K562 (cell line): ENCODE measurements around the gene TEAD4. TPM values are rescaled to one million over a fixed set of nuclear protein-coding genes. Genes with fewer than 3 reads are reported as not detected.

ENCODE experiments used
- BDP1 ChIP-seq: IDR thresholded peaks from 3 replicates; pipeline ENCODE4 v1.6.1; 2011; ENCODE audit not compliant: insufficient read length, insufficient read depth
- CC2D1A ChIP-seq: fragments of 450-650 bp; IDR thresholded peaks from 2 replicates; pipeline ENCODE4 v1.6.1; 2017; ENCODE audit warnings: mild to moderate bottlenecking
- CTBP1 ChIP-seq: fragments of 450-650 bp; IDR thresholded peaks from 2 replicates; pipeline ENCODE4 v1.6.1; 2016; ENCODE audit warnings: borderline replicate concordance
- EZH2 ChIP-seq: IDR thresholded peaks from 2 replicates; pipeline ENCODE4 v1.6.1; 2012; ENCODE audit warnings: low read depth, mild to moderate bottlenecking, inconsistent platforms, low read length, borderline replicate concordance
- FOS ChIP-seq: IDR thresholded peaks from 3 replicates; pipeline ENCODE4 v1.6.1; 2011; ENCODE audit not compliant: insufficient read length; ENCODE audit errors: extremely low read depth
- HBP1 ChIP-seq: fragments of 450-650 bp; formaldehyde crosslinking; IDR thresholded peaks from 2 replicates; pipeline ENCODE4 v1.4.0; 2022; ENCODE audit warnings: missing genetic modification characterization
- HMGN3 ChIP-seq: IDR thresholded peaks from 2 replicates; pipeline ENCODE4 v1.6.1; 2011; ENCODE audit warnings: borderline replicate concordance, low read depth, mild to moderate bottlenecking, mixed read lengths, low read length; ENCODE audit not compliant: insufficient read length; ENCODE audit errors: extremely low read depth
- LARP7 ChIP-seq: fragments of 450-650 bp; IDR thresholded peaks from 2 replicates; pipeline ENCODE4 v1.6.1; 2016
- MCM2 ChIP-seq: fragments of 450-650 bp; IDR thresholded peaks from 2 replicates; pipeline ENCODE4 v1.6.1; 2017; ENCODE audit warnings: low read depth, mild to moderate bottlenecking
- MCM3 ChIP-seq: fragments of 450-650 bp; IDR thresholded peaks from 2 replicates; pipeline ENCODE4 v1.6.1; 2016
- MEF2A ChIP-seq: IDR thresholded peaks from 2 replicates; pipeline ENCODE4 v1.6.1; 2011; ENCODE audit warnings: low read depth, mild to moderate bottlenecking, low read length, moderate library complexity; ENCODE audit not compliant: control insufficient read depth
- MIER1 ChIP-seq: fragments of 450-650 bp; IDR thresholded peaks from 2 replicates; pipeline ENCODE4 v1.6.1; 2016; ENCODE audit warnings: antibody characterized with exemption, mild to moderate bottlenecking, low read depth
- MXD1 ChIP-seq: fragments of 250-450 bp; sonication (Bioruptor Pico); IDR thresholded peaks from 2 replicates; pipeline ENCODE4 v1.8.0; 2021; ENCODE audit warnings: borderline replicate concordance, mild to moderate bottlenecking, moderate library complexity; ENCODE audit not compliant: poor library complexity, severe bottlenecking
- NCOA1 ChIP-seq: fragments of 450-650 bp; IDR thresholded peaks from 2 replicates; pipeline ENCODE4 v1.6.1; 2016; ENCODE audit warnings: low read depth
- NCOR1 ChIP-seq: fragments of 450-650 bp; IDR thresholded peaks from 2 replicates; pipeline ENCODE4 v1.6.1; 2016; ENCODE audit warnings: mild to moderate bottlenecking, moderate library complexity
- NFIC ChIP-seq: fragments of 450-650 bp; IDR thresholded peaks from 2 replicates; pipeline ENCODE4 v1.6.1; 2017; ENCODE audit warnings: mild to moderate bottlenecking, inconsistent platforms
- NRF1 ChIP-seq, 2 experiments: fragments of 450-650 bp; IDR thresholded peaks in 1 of 2; conservative IDR thresholded peaks in 1 of 2; 2 replicates each; pipeline ENCODE4 v1.6.1; 2014; ENCODE audit warnings: mild to moderate bottlenecking in 2 of 2
- POLR2AphosphoS5 ChIP-seq: IDR thresholded peaks from 2 replicates; pipeline ENCODE4 v1.6.1; 2011; ENCODE audit warnings: mild to moderate bottlenecking, low read depth, low read length, moderate library complexity; ENCODE audit not compliant: control insufficient read depth, insufficient read depth
- PTTG1 ChIP-seq: fragments of 450-650 bp; IDR thresholded peaks from 2 replicates; pipeline ENCODE4 v1.6.1; 2016; ENCODE audit warnings: low read depth, mild to moderate bottlenecking, missing genetic modification characterization, missing compliant biosample characterization
- RBM17 ChIP-seq: fragments of 200-400 bp; formaldehyde crosslinking; IDR thresholded peaks from 2 replicates; pipeline ENCODE4 v1.6.1; 2017; ENCODE audit warnings: low read depth, mild to moderate bottlenecking, low read length, borderline replicate concordance
- SMAD4 ChIP-seq: fragments of 250-450 bp; sonication (Bioruptor Pico); conservative IDR thresholded peaks from 2 replicates; pipeline ENCODE4 v1.8.0; 2021; ENCODE audit warnings: inconsistent platforms, mild to moderate bottlenecking, moderate library complexity
- SMARCA4 ChIP-seq: fragments of 450-650 bp; IDR thresholded peaks from 2 replicates; pipeline ENCODE4 v1.6.1; 2016
- SMARCE1 ChIP-seq: fragments of 450-650 bp; IDR thresholded peaks from 2 replicates; pipeline ENCODE4 v1.7.1; 2016; ENCODE audit warnings: mild to moderate bottlenecking
- TBL1XR1 ChIP-seq, 2 experiments: IDR thresholded peaks; 2 replicates each; pipeline ENCODE4 v1.6.1; 2012; ENCODE audit warnings: improper control_type of control experiment in 2 of 2, low read length in 2 of 2, mild to moderate bottlenecking in 1 of 2
- TFAP4 ChIP-seq: sonication (generic); formaldehyde crosslinking; IDR thresholded peaks from 2 replicates; pipeline ENCODE4 v1.8.0; 2022; ENCODE audit warnings: missing genetic modification reagents, mild to moderate bottlenecking, moderate library complexity, borderline replicate concordance
- THAP7 ChIP-seq: fragments of 250-450 bp; sonication (Bioruptor Pico); IDR thresholded peaks from 2 replicates; pipeline ENCODE4 v1.5.0; 2021
- TRIM24 ChIP-seq, 2 experiments: fragments of 450-650 bp; IDR thresholded peaks; 2 replicates each; pipeline ENCODE4 v1.6.1; 2016
- ZFP36 ChIP-seq: fragments of 150-350 bp; IDR thresholded peaks from 2 replicates; pipeline ENCODE4 v1.6.1; 2018; ENCODE audit warnings: low read length, low read depth; ENCODE audit not compliant: partially characterized antibody
- ZNF511 ChIP-seq: sonication (generic); formaldehyde crosslinking; IDR thresholded peaks from 2 replicates; pipeline ENCODE4 v1.8.0; 2022; ENCODE audit warnings: mild to moderate bottlenecking, missing genetic modification reagents
- polyA plus RNA-seq, 8 experiments: library from polyadenylated mRNA; depleted of rRNA in 4 of 8; stranded (reverse) in 5 of 8; unstranded in 3 of 8; fragments of >200 nt; fragmentation: Nextera tagmentation in 2 of 8; fragmentation: Illumina TruSeq in 1 of 8; extraction: Ambion mirVana in 2 of 8; extraction: Trizol in 1 of 8; gene quantifications; 2 replicates each; pipeline versions ENCODE4 v1.2.1 to v1.2.3, GENCODE V29; 2011 to 2014; ENCODE audit warnings: inconsistent platforms in 1 of 8, missing spikeins in 1 of 8
- total RNA-seq, 7 experiments: library from RNA; depleted of rRNA in 6 of 7; stranded (reverse); fragments of >200 nt in 6 of 7; fragmentation: Illumina TruSeq in 2 of 7; extraction: Trizol in 2 of 7; gene quantifications; 2 replicates each; pipeline versions ENCODE4 v1.2.1 to v1.2.3, GENCODE V29; 2011 to 2021; ENCODE audit warnings: low replicate concordance in 1 of 7

Gene TEAD4
- total and polyA plus RNA-seq, 9 of the 15 experiments (the other 6 are each of a cell fraction or from before 2014, with no cell fraction given): 0.82 to 40.0 (median 17.0) TPM

- no peak for TF ChIP-seq FOS
- TF ChIP-seq MIER1: no peak
- peak; percentile 60 for TF ChIP-seq POLR2AphosphoS5
- TF ChIP-seq HMGN3: peak; percentile 88
- no peak for TF ChIP-seq MXD1 (CRISPR knock-in tag)
- no peak for TF ChIP-seq PTTG1 (tag)
- peak in 1 of 2 experiments; percentile 58; a peak in 1 of 4 replicates for TF ChIP-seq TBL1XR1 (IDR thresholded peaks at IDR 0.05; ENCODE audit: low read length in 2 of 2)
- TF ChIP-seq MEF2A: peak; percentile 91
- no peak for TF ChIP-seq MCM2
- peak; percentile 42 for TF ChIP-seq ZFP36
- no peak for TF ChIP-seq LARP7
- TF ChIP-seq ZNF511 (CRISPR knock-in tag): no peak
- TF ChIP-seq EZH2: no peak
- TF ChIP-seq NRF1 (conservative IDR thresholded peaks at IDR 0.05 in 1 of 2, IDR thresholded peaks at IDR 0.05 in 1 of 2): peak; percentile 3 to 21; a peak in 1 of 4 replicates
- peak; percentile 77 for TF ChIP-seq NCOR1
- peak; percentile 78 for TF ChIP-seq CTBP1
- no peak for TF ChIP-seq HBP1 (CRISPR knock-in tag)
- peak; percentile 77; the same call in 1 of the 2 replicates for TF ChIP-seq SMARCA4
- no peak for TF ChIP-seq RBM17
- no peak for TF ChIP-seq MCM3
- peak; percentile 78 for TF ChIP-seq TFAP4 (CRISPR knock-in tag)
- TF ChIP-seq SMARCE1: peak; percentile 82
- no peak for TF ChIP-seq THAP7 (CRISPR knock-in tag)
- TF ChIP-seq BDP1: no peak
- no peak for TF ChIP-seq TRIM24 (IDR thresholded peaks at IDR 0.05)
- peak; percentile 66; the same call in 1 of the 2 replicates for TF ChIP-seq NCOA1
- peak; percentile 22; the same call in 1 of the 2 replicates for TF ChIP-seq CC2D1A
- TF ChIP-seq SMAD4 (CRISPR knock-in tag): no peak
- peak; percentile 43 for TF ChIP-seq NFIC
These were observed 39.6 kb downstream of the TEAD4 start (continued) for GRCh38 chr12:2998789-2999264.
